Panc1 (cell line): ENCODE data around the gene WDFY3. TPM values are rescaled to one million over a fixed set of nuclear protein-coding genes. Genes with fewer than 3 reads are reported as not detected.

ENCODE experiments used
- ATAC-seq: fragments of 200-7000 bp; cut with Tn5 transposase; 2 replicates; pipeline ENCODE4 v1.9.1; 2020; ENCODE audit warnings: mild to moderate bottlenecking, moderate library complexity
- BruUV-seq: library from RNA; stranded (reverse); fragments of 400-500 nt; replicated peaks from 2 replicates; lab custom pipeline; 2021; lab: Mats Ljungman, UMichigan
- CTCF ChIA-PET: fragments of 300-600 bp; sonication (Branson Sonifier 250); formaldehyde crosslinking; loops from one replicate; lab custom pipeline; 2022; ENCODE audit warnings: antibody characterized with exemption; lab: Charles Lee
- POLR2A ChIA-PET: fragments of 300-600 bp; sonication (Branson Sonifier 250); formaldehyde crosslinking; loops from one replicate; lab custom pipeline; 2022; ENCODE audit warnings: antibody characterized with exemption; lab: Charles Lee
- DNase-seq: peaks from one replicate; pipeline ENCODE4 v3.0.0-alpha.2; 2010; ENCODE audit warnings: low read depth, low spot score
- H3K27ac ChIP-seq: 2 replicates; pipeline ENCODE4 v1.5.1; 2011; ENCODE audit warnings: mild to moderate bottlenecking, low read length, inconsistent platforms
- H3K27me3 ChIP-seq: fragments of 200-500 bp; sonication (Bioruptor generic); 2 replicates; pipeline ENCODE4 v1.6.0; 2014; ENCODE audit warnings: low read length, inconsistent platforms; ENCODE audit not compliant: control insufficient read depth, insufficient read depth
- H3K36me3 ChIP-seq: fragments of 200-500 bp; sonication (Bioruptor generic); 2 replicates; pipeline ENCODE4 v1.5.1; 2014; ENCODE audit warnings: inconsistent platforms, mild to moderate bottlenecking, low read length, moderate library complexity; ENCODE audit not compliant: control insufficient read depth, insufficient read depth
- H3K4me1 ChIP-seq: 2 replicates; pipeline ENCODE4 v1.5.1; 2011; ENCODE audit warnings: inconsistent platforms, mild to moderate bottlenecking, low read length, moderate library complexity; ENCODE audit not compliant: control insufficient read depth, insufficient read depth
- H3K4me3 ChIP-seq, 2 experiments: 2 replicates each; pipeline ENCODE4 v1.5.1; 2011 to 2012; ENCODE audit warnings: low read depth in 2 of 2, low read length in 2 of 2, mild to moderate bottlenecking in 2 of 2, inconsistent platforms in 1 of 2, moderate library complexity in 1 of 2
- H3K9me3 ChIP-seq: fragments of 200-500 bp; sonication (Bioruptor generic); 2 replicates; pipeline ENCODE4 v1.5.1; 2014; ENCODE audit warnings: low read depth, mild to moderate bottlenecking, inconsistent platforms, low read length, moderate library complexity; ENCODE audit not compliant: control insufficient read depth, insufficient read depth
- CTCF ChIP-seq: fragments of 450-650 bp; IDR thresholded peaks from 2 replicates; pipeline ENCODE4 v1.5.1; 2017; ENCODE audit warnings: mild to moderate bottlenecking
- POLR2AphosphoS5 ChIP-seq: IDR thresholded peaks from 2 replicates; pipeline ENCODE4 v1.6.1; 2012; ENCODE audit warnings: mild to moderate bottlenecking, low read depth, low read length, moderate library complexity
- REST ChIP-seq, 2 experiments: IDR thresholded peaks; 2 replicates each; pipeline ENCODE4 v1.6.1; 2011 to 2012; ENCODE audit warnings: low read depth in 2 of 2, control low read depth in 1 of 2, low read length in 1 of 2, mild to moderate bottlenecking in 1 of 2, moderate library complexity in 1 of 2; ENCODE audit not compliant: insufficient read depth in 1 of 2
- SIN3A ChIP-seq: IDR thresholded peaks from 2 replicates; pipeline ENCODE4 v1.6.1; 2012; ENCODE audit warnings: low read depth, mild to moderate bottlenecking, low read length, moderate library complexity, borderline replicate concordance; ENCODE audit not compliant: insufficient read depth
- TCF7L2 ChIP-seq: IDR thresholded peaks from 2 replicates; pipeline ENCODE4 v1.6.1; 2011; ENCODE audit warnings: mild to moderate bottlenecking, low read depth, low read length, inconsistent platforms
- in situ Hi-C: cut with HindIII; loops from 2 replicates; pipeline ENCODE4 v1.10.0; 2016; ENCODE audit warnings: low sequenced_read_pairs, low pct_unique_long_range_greater_than_20kb
- intact Hi-C: fragments of 100-400 bp; cut with micrococcal nuclease; formaldehyde crosslinking; loops from one replicate; pipeline ENCODE4 v1.10.0; 2022; ENCODE audit not compliant: unreplicated experiment
- total RNA-seq: library from RNA; stranded (reverse); gene quantifications from one replicate; pipeline ENCODE4 v1.2.1, GENCODE V29; 2021; ENCODE audit not compliant: unreplicated experiment

The WDFY3 gene
- total RNA-seq, 1 experiment from 2014 or later: 47.8 TPM

- POLR2A ChIA-PET: no interaction called here
- DNase-seq (no peak), ATAC-seq (no peak)
- CTCF ChIA-PET: no interaction called here
- H3K4me3 ChIP-seq: no peak overlapping the region
- BruUV-seq: no TSS peak
- no peak for TF ChIP-seq REST (IDR thresholded peaks at IDR 0.05; ENCODE audit: insufficient read depth in 1 of 2, low read depth in 2 of 2, low read length in 1 of 2)
- no peak for TF ChIP-seq CTCF
- no peak for TF ChIP-seq TCF7L2
- TF ChIP-seq SIN3A: no peak
- H3K27me3 ChIP-seq: no peaks in the 10 kb centered on the region
- no peaks in the 10 kb centered on the region; the same call in 1 of the 2 replicates for H3K4me1 ChIP-seq
- in situ Hi-C loops: no loop called here
- H3K9me3 ChIP-seq: no peaks in the 10 kb centered on the region
- no peak overlapping the region for H3K27ac ChIP-seq
- intact Hi-C loops: no loop called here
- H3K36me3 ChIP-seq: no peaks in the 10 kb centered on the region
These were observed 65.3 kb downstream of the WDFY3 start for GRCh38 chr4:84901173-84901572.

- no peaks in the 10 kb centered on the region for H3K27me3 ChIP-seq
- intact Hi-C loops (no loop called here), in situ Hi-C loops (no loop called here)
- H3K36me3 ChIP-seq: no peaks in the 10 kb centered on the region
- H3K27ac ChIP-seq: no peak overlapping the region
- H3K4me1 ChIP-seq: no peaks in the 10 kb centered on the region; the same call in 1 of the 2 replicates
- H3K4me3 ChIP-seq: no peak overlapping the region
- ChIA-PET CTCF (no interaction called here), POLR2A (no interaction called here)
- no TSS peak for BruUV-seq
- DNase-seq: no peak
- H3K9me3 ChIP-seq: no peaks in the 10 kb centered on the region
- no peak for ATAC-seq
- TF ChIP-seq REST (IDR thresholded peaks at IDR 0.05; ENCODE audit: insufficient read depth in 1 of 2, low read depth in 2 of 2, low read length in 1 of 2): no peak
- no peak for TF ChIP-seq POLR2AphosphoS5
- no peak for TF ChIP-seq SIN3A
These were observed 66.9 kb downstream of the WDFY3 start for GRCh38 chr4:84899616-84900015.
